Activated T-helper 17 cell treated with anti-CD3 and anti-CD28 coated beads, Interleukin-2, amount 50 U/mL, for 72 hours (primary cell): ENCODE measurements around the gene GLCCI1. TPM values are rescaled to one million over a fixed set of nuclear protein-coding genes. Genes with fewer than 3 reads are reported as not detected.

Experiments
- ATAC-seq: fragments of 150-1000 bp; cut with Tn5 transposase; replicated peaks from 2 replicates; pipeline ENCODE4 v1.10.0; 2021; ENCODE audit warnings: mild to moderate bottlenecking, moderate library complexity
- H3K27ac Mint-ChIP-seq: one replicate; pipeline ENCODE4 v1.8.0; 2022; ENCODE audit warnings: mixed read lengths
- H3K27me3 Mint-ChIP-seq: one replicate; pipeline ENCODE4 v1.8.0; 2022; ENCODE audit warnings: mixed read lengths
- H3K36me3 Mint-ChIP-seq: one replicate; pipeline ENCODE4 v1.8.0; 2022; ENCODE audit warnings: low read depth, mild to moderate bottlenecking, mixed read lengths
- H3K4me1 Mint-ChIP-seq: one replicate; pipeline ENCODE4 v1.8.0; 2022; ENCODE audit warnings: mixed read lengths
- H3K4me3 Mint-ChIP-seq: one replicate; pipeline ENCODE4 v1.8.0; 2022; ENCODE audit warnings: mild to moderate bottlenecking, mixed read lengths
- H3K9me3 Mint-ChIP-seq: one replicate; pipeline ENCODE4 v1.8.0; 2022; ENCODE audit warnings: mixed read lengths
- total RNA-seq, 2 donors: library from RNA; stranded (reverse); gene quantifications; one replicate each; pipeline ENCODE4 v1.2.3, GENCODE V29; 2022

The GLCCI1 gene
- total RNA-seq, 2 donors from 2014 or later = 22.3 to 29.1 TPM

DNA sequence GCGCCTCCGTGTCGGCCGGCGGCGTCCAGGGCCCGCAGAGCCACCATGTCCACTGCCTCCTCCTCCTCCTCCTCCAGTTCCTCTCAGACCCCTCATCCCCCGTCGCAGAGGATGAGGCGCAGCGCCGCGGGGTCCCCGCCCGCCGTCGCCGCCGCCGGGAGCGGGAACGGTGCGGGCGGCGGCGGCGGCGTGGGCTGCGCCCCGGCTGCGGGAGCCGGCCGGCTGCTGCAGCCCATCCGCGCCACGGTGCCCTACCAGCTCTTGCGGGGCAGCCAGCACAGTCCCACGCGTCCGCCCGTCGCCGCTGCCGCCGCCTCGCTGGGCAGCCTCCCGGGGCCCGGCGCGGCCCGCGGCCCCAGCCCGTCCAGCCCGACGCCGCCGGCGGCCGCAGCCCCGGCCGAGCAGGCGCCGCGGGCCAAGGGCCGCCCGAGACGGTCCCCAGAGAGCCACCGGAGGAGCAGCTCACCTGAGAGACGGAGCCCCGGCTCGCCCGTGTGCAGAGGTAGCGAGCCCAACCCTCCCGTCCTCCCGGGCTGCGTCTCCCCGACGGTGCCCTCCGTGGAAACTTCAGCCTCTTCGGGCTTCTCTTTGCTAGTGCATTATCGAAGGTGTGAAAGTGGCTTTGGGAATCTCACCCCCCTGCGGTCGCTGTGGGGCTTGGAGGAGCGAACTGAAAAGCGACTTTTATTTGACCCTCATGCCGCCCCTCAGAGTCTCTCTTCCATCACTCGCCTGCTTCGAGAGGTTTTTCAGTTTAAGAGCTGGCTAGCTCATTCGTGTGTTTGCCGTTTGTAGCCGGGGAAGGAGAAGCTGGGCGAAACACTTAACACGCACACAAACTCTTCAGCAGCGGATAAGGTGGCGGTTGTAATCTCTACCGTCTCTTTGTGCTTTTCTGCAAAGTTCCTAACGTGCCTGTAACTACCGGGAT, 975 bp downstream of the GLCCI1 start:
- Mint-ChIP-seq H3K4me3 (no peak overlapping the region), H3K4me1 (peaks cover 16% of the 10 kb centered on the region), H3K9me3 (no peaks in the 10 kb centered on the region), H3K27me3 (no peaks in the 10 kb centered on the region), H3K36me3 (no peaks in the 10 kb centered on the region), H3K27ac (no peak overlapping the region)
- ATAC-seq = peak; percentile 2

DNA sequence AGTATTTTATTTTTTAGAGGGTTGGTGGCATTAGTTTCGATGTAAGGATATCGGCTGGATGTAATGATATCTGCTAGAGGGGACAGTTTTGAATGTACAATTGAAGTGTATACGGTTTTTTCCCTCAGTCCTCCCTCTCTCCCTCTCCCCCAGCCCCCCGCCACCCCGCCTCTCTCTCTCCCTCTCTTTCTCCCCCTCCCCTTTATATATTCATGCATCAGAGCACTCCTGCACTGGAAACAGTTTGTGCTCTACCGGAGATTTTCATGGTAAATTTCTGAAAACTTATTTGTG, 1.6 kb downstream of the GLCCI1 start:
- Mint-ChIP-seq H3K27me3 (no peaks in the 10 kb centered on the region), H3K27ac (no peak overlapping the region), H3K36me3 (no peaks in the 10 kb centered on the region), H3K4me1 (peaks cover 19% of the 10 kb centered on the region), H3K4me3 (no peak overlapping the region), H3K9me3 (no peaks in the 10 kb centered on the region)
- no peak for ATAC-seq

- ATAC-seq = no peak
Observed at GRCh38 chr7:7970531-7971307, 2.1 kb downstream of the GLCCI1 start.

DNA sequence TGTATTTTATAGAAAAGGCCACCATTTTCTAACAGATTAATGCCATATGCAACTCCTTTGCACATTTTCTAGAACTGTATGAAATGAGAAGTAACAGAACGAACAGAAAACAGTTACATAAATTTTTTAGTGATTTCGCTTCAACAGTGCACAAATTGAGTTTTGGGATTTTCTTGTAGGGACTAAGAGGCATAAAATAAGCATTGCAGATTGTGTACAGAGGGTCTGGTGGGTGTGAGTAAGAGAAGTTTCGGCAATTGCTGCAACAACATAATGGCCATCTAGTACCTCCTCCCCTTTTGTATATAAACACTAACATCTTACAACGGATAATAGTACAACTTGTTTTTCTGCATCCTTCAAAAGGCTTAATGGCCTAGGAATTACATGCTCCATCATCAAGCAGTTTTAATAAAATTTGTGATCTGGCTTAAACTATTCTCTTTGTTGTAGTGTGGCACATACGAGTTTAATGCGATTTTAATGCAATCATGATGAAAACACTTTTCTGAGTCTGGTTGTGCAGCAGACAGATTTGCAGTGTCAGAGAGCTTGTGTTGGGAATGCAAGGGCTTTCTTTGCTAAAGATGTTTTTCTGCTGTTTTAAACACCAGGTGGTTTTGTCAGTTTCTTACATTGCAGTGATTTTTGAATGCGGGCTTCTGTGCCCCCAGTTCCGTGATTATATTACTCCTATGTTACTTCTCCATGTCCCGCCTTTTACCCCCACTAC, 2.9 kb downstream of the GLCCI1 start:
- ATAC-seq = no peak
- Mint-ChIP-seq H3K27ac (no peak overlapping the region), H3K36me3 (no peaks in the 10 kb centered on the region), H3K4me3 (no peak overlapping the region), H3K4me1 (peaks cover 26% of the 10 kb centered on the region), H3K9me3 (no peaks in the 10 kb centered on the region), H3K27me3 (no peaks in the 10 kb centered on the region)

More at GRCh38 chr7:7970531-7971307, 2.1 kb downstream of the GLCCI1 start:
- Mint-ChIP-seq H3K4me1 (peaks cover 23% of the 10 kb centered on the region), H3K9me3 (no peaks in the 10 kb centered on the region), H3K27me3 (no peaks in the 10 kb centered on the region), H3K4me3 (no peak overlapping the region), H3K27ac (no peak overlapping the region), H3K36me3 (no peaks in the 10 kb centered on the region)

DNA sequence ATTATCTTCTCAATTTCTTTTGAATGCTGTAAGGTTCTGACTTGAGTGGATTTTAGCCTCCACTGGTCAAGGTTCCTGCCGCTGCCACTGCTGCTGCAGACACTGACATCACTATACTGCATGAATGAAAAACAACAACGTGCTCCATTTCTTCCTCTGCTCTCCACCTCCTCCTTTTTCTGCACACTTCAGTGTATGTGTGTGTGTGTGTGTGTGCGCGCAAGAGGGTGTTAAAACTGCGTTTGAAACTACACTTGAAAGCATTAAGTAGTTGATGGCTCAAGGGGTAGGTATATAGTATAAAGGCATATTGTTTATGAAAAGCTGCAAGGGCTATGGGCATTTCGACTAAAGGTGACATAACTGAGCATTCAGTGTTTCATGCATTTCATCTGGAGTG, 3.5 kb downstream of the GLCCI1 start:
- no peak overlapping the region for H3K27ac Mint-ChIP-seq

GRCh38 chr7:7972922-7973594, 4.5 kb downstream of the GLCCI1 start:
- Mint-ChIP-seq H3K9me3 (no peaks in the 10 kb centered on the region), H3K4me3 (no peak overlapping the region), H3K27me3 (no peaks in the 10 kb centered on the region), H3K36me3 (no peaks in the 10 kb centered on the region), H3K27ac (peak overlapping the region; percentile 63), H3K4me1 (peaks cover 33% of the 10 kb centered on the region)
- no peak for ATAC-seq

More for the DNA sequence above, 3.5 kb downstream of the GLCCI1 start:
- H3K4me1 Mint-ChIP-seq = peaks cover 27% of the 10 kb centered on the region
- no peaks in the 10 kb centered on the region for H3K9me3 Mint-ChIP-seq
- no peak overlapping the region for H3K4me3 Mint-ChIP-seq
- no peak for ATAC-seq
- H3K36me3 Mint-ChIP-seq = no peaks in the 10 kb centered on the region
- no peaks in the 10 kb centered on the region for H3K27me3 Mint-ChIP-seq

DNA sequence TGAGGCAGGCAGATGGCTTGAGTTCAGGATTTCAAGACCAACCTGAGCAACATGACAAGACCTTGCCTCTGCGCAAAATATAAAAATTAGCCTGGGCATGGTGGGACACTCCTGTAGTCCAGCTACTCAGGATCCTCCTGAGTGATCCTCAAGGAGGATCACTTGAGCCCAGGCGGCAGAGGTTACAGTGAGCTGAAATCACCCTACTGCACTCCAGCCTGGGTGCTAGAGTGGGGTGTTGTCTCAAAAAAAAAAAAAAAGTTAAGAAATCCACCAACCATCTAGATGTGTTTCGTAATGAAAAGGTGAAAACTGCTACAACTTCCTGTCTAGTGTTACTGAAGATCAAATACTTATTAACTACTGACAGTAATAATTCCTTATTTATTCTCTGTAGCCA, 8.1 kb downstream of the GLCCI1 start:
- Mint-ChIP-seq H3K27me3 (no peaks in the 10 kb centered on the region), H3K4me3 (no peak overlapping the region), H3K27ac (no peak overlapping the region), H3K4me1 (peaks cover 44% of the 10 kb centered on the region), H3K36me3 (no peaks in the 10 kb centered on the region), H3K9me3 (no peaks in the 10 kb centered on the region)
- peak; percentile 14 for ATAC-seq

DNA sequence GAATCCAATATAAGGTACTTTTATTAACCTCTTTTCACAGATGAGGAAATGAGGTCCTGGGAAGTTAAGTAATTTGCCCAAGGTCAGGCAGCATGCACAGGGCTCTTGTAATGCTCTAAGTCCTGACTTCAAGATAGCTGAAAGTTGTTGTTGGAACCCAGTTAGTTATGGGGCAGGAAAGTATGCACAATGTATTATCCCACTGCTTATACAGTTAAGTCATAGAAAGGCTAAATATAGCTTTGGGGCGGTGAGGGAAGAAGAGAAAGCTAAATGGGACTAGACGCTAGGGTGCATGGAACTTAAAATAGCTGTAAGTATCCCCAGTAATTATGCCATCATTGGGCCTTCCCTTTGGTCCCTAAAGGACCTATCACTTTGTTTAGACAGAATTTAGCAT, 9.2 kb downstream of the GLCCI1 start:
- no peak overlapping the region for H3K4me3 Mint-ChIP-seq
- peak overlapping the region; percentile 9 for H3K27ac Mint-ChIP-seq
- no peaks in the 10 kb centered on the region for H3K27me3 Mint-ChIP-seq
- no peaks in the 10 kb centered on the region for H3K9me3 Mint-ChIP-seq
- no peak for ATAC-seq
- no peaks in the 10 kb centered on the region for H3K36me3 Mint-ChIP-seq
- H3K4me1 Mint-ChIP-seq = peaks cover 48% of the 10 kb centered on the region

DNA sequence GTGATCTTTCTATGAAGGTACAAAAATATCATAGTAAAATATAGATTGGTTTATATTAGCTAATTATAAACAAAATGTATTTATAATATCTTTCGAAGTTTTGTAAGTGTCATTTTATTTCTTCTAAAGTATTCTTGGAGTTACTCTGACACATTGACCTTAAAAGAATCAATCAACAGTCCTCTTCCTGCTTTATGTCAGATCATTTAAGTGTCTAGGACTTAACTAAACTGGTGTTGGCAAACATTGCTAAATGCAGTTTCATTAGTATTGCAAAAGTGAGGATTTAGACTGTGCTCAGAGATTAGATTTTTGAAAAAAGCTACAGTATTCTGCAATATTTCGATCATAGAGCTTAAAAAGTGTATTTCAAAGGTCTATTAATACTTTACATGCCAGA, 10.3 kb downstream of the GLCCI1 start:
- H3K4me1 Mint-ChIP-seq = peaks cover 42% of the 10 kb centered on the region
- no peak overlapping the region for H3K4me3 Mint-ChIP-seq

GRCh38 chr7:7979558-7979957, 11.0 kb downstream of the GLCCI1 start:
- Mint-ChIP-seq H3K9me3 (no peaks in the 10 kb centered on the region), H3K4me1 (peaks cover 38% of the 10 kb centered on the region), H3K36me3 (no peaks in the 10 kb centered on the region), H3K27ac (peak overlapping the region; percentile 71), H3K4me3 (peak overlapping the region; percentile 18), H3K27me3 (no peaks in the 10 kb centered on the region)
- ATAC-seq = peak; percentile 73

More for the DNA sequence above, 10.3 kb downstream of the GLCCI1 start:
- Mint-ChIP-seq H3K27me3 (no peaks in the 10 kb centered on the region), H3K9me3 (no peaks in the 10 kb centered on the region), H3K36me3 (no peaks in the 10 kb centered on the region), H3K27ac (no peak overlapping the region)
- ATAC-seq = no peak

GRCh38 chr7:7980134-7980533, 11.5 kb downstream of the GLCCI1 start:
- no peak for ATAC-seq
- Mint-ChIP-seq H3K27me3 (no peaks in the 10 kb centered on the region), H3K36me3 (no peaks in the 10 kb centered on the region), H3K27ac (peak overlapping the region; percentile 71), H3K9me3 (no peaks in the 10 kb centered on the region), H3K4me3 (peak overlapping the region; percentile 18), H3K4me1 (peaks cover 39% of the 10 kb centered on the region)

- Mint-ChIP-seq H3K27me3 (no peaks in the 10 kb centered on the region), H3K9me3 (no peaks in the 10 kb centered on the region), H3K4me3 (peak overlapping the region; percentile 18), H3K36me3 (no peaks in the 10 kb centered on the region), H3K4me1 (peaks cover 45% of the 10 kb centered on the region), H3K27ac (no peak overlapping the region)
- ATAC-seq = no peak
Observed at GRCh38 chr7:7982904-7983303, 14.3 kb downstream of the GLCCI1 start.

- Mint-ChIP-seq H3K9me3 (no peaks in the 10 kb centered on the region), H3K36me3 (no peaks in the 10 kb centered on the region), H3K4me1 (peaks cover 50% of the 10 kb centered on the region), H3K27me3 (no peaks in the 10 kb centered on the region), H3K27ac (no peak overlapping the region), H3K4me3 (no peak overlapping the region)
- ATAC-seq = no peak
Observed at GRCh38 chr7:7984424-7984823, 15.8 kb downstream of the GLCCI1 start.

GRCh38 chr7:7988706-7989105, 20.1 kb downstream of the GLCCI1 start:
- peak overlapping the region; percentile 82 for H3K4me3 Mint-ChIP-seq
- no peaks in the 10 kb centered on the region for H3K27me3 Mint-ChIP-seq
- peak overlapping the region; percentile 59 for H3K27ac Mint-ChIP-seq
- peaks cover 12% of the 10 kb centered on the region for H3K9me3 Mint-ChIP-seq
- peaks cover 48% of the 10 kb centered on the region for H3K4me1 Mint-ChIP-seq
- H3K36me3 Mint-ChIP-seq = no peaks in the 10 kb centered on the region
- no peak for ATAC-seq
